LHCN-M2 (cell line): ENCODE results near the gene ANKRD2. TPM values are rescaled to one million over a fixed set of nuclear protein-coding genes. Genes with fewer than 3 reads are reported as not detected.

Experiments
- total RNA-seq: library from RNA; depleted of rRNA; stranded (reverse); fragments of >200 nt; gene quantifications from 2 replicates; pipeline ENCODE4 v1.2.3, GENCODE V29; 2014; rRNA removed

ANKRD2 gene
- total RNA-seq, 1 experiment from 2014 or later: 0.11 TPM

Other genes starting within 250 kb of the ANKRD2 start
- 4.8 and 5.2 TPM in 2 replicates for gene FRAT2, start 238.1 kb upstream of the ANKRD2 start, total RNA-seq
- gene RRP12, start 171.4 kb upstream of the ANKRD2 start, total RNA-seq: 24.7 and 32.8 TPM in 2 replicates
- 1,289 and 1,520 TPM in 2 replicates for gene PGAM1, start 146.6 kb upstream of the ANKRD2 start, total RNA-seq
- gene EXOSC1, start 126.8 kb upstream of the ANKRD2 start, total RNA-seq: 34.4 and 38.3 TPM in 2 replicates
- 77.3 and 86.1 TPM in 2 replicates for gene ZDHHC16, start 126.6 kb upstream of the ANKRD2 start, total RNA-seq
- 95.3 and 112 TPM in 2 replicates for gene MMS19, start 74.4 kb upstream of the ANKRD2 start, total RNA-seq
- 36.5 and 39.3 TPM in 2 replicates for gene UBTD1, start 73.9 kb upstream of the ANKRD2 start, total RNA-seq
- gene HOGA1, start 11.6 kb downstream of the ANKRD2 start, total RNA-seq: 0.51 and 1.0 TPM in 2 replicates
- gene C10orf62, start 16.9 kb downstream of the ANKRD2 start, total RNA-seq: 0.11 TPM in 1 of 2 replicates, not detected in the other
- gene MORN4, start 60.7 kb downstream of the ANKRD2 start, total RNA-seq: 3.7 and 4.3 TPM in 2 replicates
- 24.3 and 32.5 TPM in 2 replicates for gene PI4K2A, start 67.9 kb downstream of the ANKRD2 start, total RNA-seq
- 17.1 and 24.4 TPM in 2 replicates for gene AVPI1, start 114.5 kb downstream of the ANKRD2 start, total RNA-seq
- 54.7 and 56.0 TPM in 2 replicates for gene MARVELD1, start 141.0 kb downstream of the ANKRD2 start, total RNA-seq
- 23.7 and 25.3 TPM in 2 replicates for gene ZFYVE27, start 164.3 kb downstream of the ANKRD2 start, total RNA-seq
- gene SFRP5, start 199.2 kb downstream of the ANKRD2 start, total RNA-seq: 0.17 TPM in 1 of 2 replicates, not detected in the other